AG10803 (cell line): ENCODE data around the gene HIPK1.

Source experiments
- DNase-seq: peaks from one replicate; pipeline ENCODE4 v3.0.0; 2010; ENCODE audit warnings: low read depth
- H3K4me3 ChIP-seq: 2 replicates; pipeline ENCODE4 v1.5.1; 2011; ENCODE audit warnings: mild to moderate bottlenecking, low read length, control low read depth
- CTCF ChIP-seq: conservative IDR thresholded peaks from 2 replicates; pipeline ENCODE4 v1.5.1; 2011; ENCODE audit warnings: mild to moderate bottlenecking, low read length, control low read depth, inconsistent platforms

Gene HIPK1

GRCh38 chr1:113928941-113929749, at the start of gene HIPK1:
TSS of gene HIPK1 (plus strand) at chr1:113929324.
- no peak for TF ChIP-seq CTCF
- peak; percentile 87 for DNase-seq
- peak within 1 kb of the TSS; percentile 93 for H3K4me3 ChIP-seq

- no peak for TF ChIP-seq CTCF
- DNase-seq, result no peak
- H3K4me3 ChIP-seq, result no peak overlapping the region
Measured at GRCh38 chr1:113879739-113880038, 49.4 kb upstream of the HIPK1 start.

GRCh38 chr1:113881661-113882060, 47.5 kb upstream of the HIPK1 start:
- DNase-seq, result no peak
- H3K4me3 ChIP-seq, result no peak overlapping the region
- no peak for TF ChIP-seq CTCF

- TF ChIP-seq CTCF, result no peak
- DNase-seq, result no peak
- H3K4me3 ChIP-seq, result no peak overlapping the region
Measured at GRCh38 chr1:113886417-113887401, 42.4 kb upstream of the HIPK1 start.

GRCh38 chr1:113887402-113888175, 41.5 kb upstream of the HIPK1 start, which contains the start of gene BCL2L15:
TSS of gene BCL2L15 (minus strand) at chr1:113887581. CDS start at chr1:113887375, 206 bp downstream.
- no peak for DNase-seq
- no peak for TF ChIP-seq CTCF
- no peak within 1 kb of the TSS for H3K4me3 ChIP-seq

GRCh38 chr1:113890816-113891215, 38.3 kb upstream of the HIPK1 start:
- no peak for TF ChIP-seq CTCF
- no peak for DNase-seq
- no peak overlapping the region for H3K4me3 ChIP-seq
